GM23338 (cell line): ENCODE data around the gene YBX3. TPM values are rescaled to one million over a fixed set of nuclear protein-coding genes. Genes with fewer than 3 reads are reported as not detected.

ENCODE experiments used
- ATAC-seq: fragments of 200-7000 bp; cut with Tn5 transposase; 3 replicates; pipeline ENCODE4 v1.9.1; 2020
- DNase-seq: peaks from one replicate; pipeline ENCODE4 v3.0.0-alpha.2; 2015; ENCODE audit warnings: low spot score
- H2AFZ ChIP-seq: fragments of 200-600 bp; sonication (generic); 2 replicates; pipeline ENCODE4 v1.8.0; 2016; ENCODE audit warnings: antibody characterized with exemption, mild to moderate bottlenecking, moderate library complexity
- H3F3A ChIP-seq: fragments of 200-600 bp; sonication (generic); replicated peaks from 2 replicates; pipeline ENCODE4 v1.8.0; 2017; ENCODE audit warnings: antibody characterized with exemption, mixed run types, low read depth
- H3K27ac ChIP-seq: fragments of 200-600 bp; sonication (generic); 2 replicates; pipeline ENCODE4 v1.6.1; 2016; ENCODE audit warnings: low read depth
- H3K27me3 ChIP-seq: fragments of 200-600 bp; sonication (generic); 2 replicates; pipeline ENCODE4 v1.8.0; 2016; ENCODE audit warnings: mild to moderate bottlenecking, mixed run types, moderate library complexity; ENCODE audit not compliant: insufficient read depth
- H3K36me3 ChIP-seq: fragments of 200-600 bp; sonication (generic); 2 replicates; pipeline ENCODE4 v1.8.0; 2016; ENCODE audit warnings: mild to moderate bottlenecking; ENCODE audit not compliant: insufficient read depth
- H3K4me1 ChIP-seq: fragments of 200-600 bp; sonication (generic); 2 replicates; pipeline ENCODE4 v1.8.0; 2016; ENCODE audit warnings: mild to moderate bottlenecking, moderate library complexity; ENCODE audit not compliant: insufficient read depth
- H3K4me2 ChIP-seq: fragments of 200-600 bp; sonication (generic); 2 replicates; pipeline ENCODE4 v1.7.1; 2017; ENCODE audit warnings: mixed run types
- H3K4me3 ChIP-seq: fragments of 200-600 bp; sonication (generic); 2 replicates; pipeline ENCODE4 v1.6.1; 2016; ENCODE audit warnings: mixed run types
- H3K79me2 ChIP-seq: fragments of 200-600 bp; sonication (generic); replicated peaks from 2 replicates; pipeline ENCODE4 v1.8.0; 2017; ENCODE audit warnings: mild to moderate bottlenecking; ENCODE audit not compliant: insufficient read depth
- H3K9me2 ChIP-seq: fragments of 200-600 bp; sonication (generic); 2 replicates; pipeline ENCODE4 v1.8.0; 2017; ENCODE audit not compliant: insufficient read depth
- H4K20me1 ChIP-seq: fragments of 200-600 bp; sonication (generic); replicated peaks from 2 replicates; pipeline ENCODE4 v1.8.0; 2017; ENCODE audit warnings: mild to moderate bottlenecking; ENCODE audit not compliant: insufficient read depth
- H3K27ac Mint-ChIP-seq: 2 replicates; pipeline ENCODE4 v1.8.0; 2020; ENCODE audit warnings: inconsistent platforms, mild to moderate bottlenecking, moderate library complexity, mixed read lengths
- H3K27me3 Mint-ChIP-seq: 3 replicates; pipeline ENCODE4 v1.8.0; 2022; ENCODE audit warnings: low read depth, mild to moderate bottlenecking, moderate library complexity, mixed read lengths, inconsistent platforms; ENCODE audit not compliant: insufficient read depth, poor library complexity
- H3K36me3 Mint-ChIP-seq: 3 replicates; pipeline ENCODE4 v1.8.0; 2021; ENCODE audit warnings: low read depth, mild to moderate bottlenecking, inconsistent platforms, moderate library complexity, mixed read lengths
- H3K4me1 Mint-ChIP-seq: 3 replicates; pipeline ENCODE4 v1.8.0; 2020; ENCODE audit warnings: mild to moderate bottlenecking, inconsistent platforms, mixed read lengths
- H3K4me3 Mint-ChIP-seq: 3 replicates; pipeline ENCODE4 v1.8.0; 2021; ENCODE audit warnings: moderate library complexity, mild to moderate bottlenecking, inconsistent platforms, mixed read lengths
- H3K9me3 Mint-ChIP-seq: 3 replicates; pipeline ENCODE4 v1.8.0; 2020; ENCODE audit warnings: moderate library complexity, mild to moderate bottlenecking, inconsistent platforms, mixed read lengths
- CREB1 ChIP-seq: fragments of 250-450 bp; sonication (Bioruptor Pico); IDR thresholded peaks from 2 replicates; pipeline ENCODE4 v1.5.0; 2020; ENCODE audit warnings: low read depth, mild to moderate bottlenecking, moderate library complexity
- EZH2 ChIP-seq: fragments of 200-600 bp; sonication (generic); IDR thresholded peaks from one replicate; pipeline ENCODE4 v1.8.0; 2017; ENCODE audit warnings: antibody characterized with exemption, mild to moderate bottlenecking, low read depth; ENCODE audit not compliant: unreplicated experiment
- EZH2phosphoT487 ChIP-seq: fragments of 200-600 bp; sonication (generic); IDR thresholded peaks from one replicate; pipeline ENCODE4 v1.8.1; 2018; ENCODE audit warnings: antibody characterized with exemption; ENCODE audit not compliant: unreplicated experiment
- JUNB ChIP-seq: IDR thresholded peaks from one replicate; pipeline ENCODE4 v1.6.1; 2016; ENCODE audit warnings: antibody characterized with exemption; ENCODE audit not compliant: unreplicated experiment
- NANOG ChIP-seq: IDR thresholded peaks from 2 replicates; pipeline ENCODE4 v1.6.1; 2016; ENCODE audit warnings: antibody characterized with exemption, borderline replicate concordance
- POLR2AphosphoS5 ChIP-seq: IDR thresholded peaks from 2 replicates; pipeline ENCODE4 v1.6.1; 2016; ENCODE audit warnings: antibody characterized with exemption, low read depth
- STAT1 ChIP-seq: IDR thresholded peaks from one replicate; pipeline ENCODE4 v1.6.1; 2016; ENCODE audit warnings: antibody characterized with exemption; ENCODE audit not compliant: unreplicated experiment
- ZNF114 ChIP-seq: fragments of 250-450 bp; sonication (Bioruptor Pico); IDR thresholded peaks from 2 replicates; pipeline ENCODE4 v1.5.0; 2020; ENCODE audit warnings: mild to moderate bottlenecking, moderate library complexity
- ZNF331 ChIP-seq: fragments of 250-450 bp; sonication (Bioruptor Pico); IDR thresholded peaks from 2 replicates; pipeline ENCODE4 v1.5.0; 2020; ENCODE audit warnings: low read depth, mild to moderate bottlenecking, moderate library complexity
- polyA plus RNA-seq: library from polyadenylated mRNA; unstranded; fragments of >200 nt; fragmentation: Nextera tagmentation; extraction: Ambion mirVana; gene quantifications from 2 replicates; pipeline ENCODE4 v1.2.1, GENCODE V29; 2016
- total RNA-seq: library from RNA; depleted of rRNA; stranded (reverse); fragments of >200 nt; shearing (Covaris generic); gene quantifications from 2 replicates; pipeline ENCODE4 v1.2.3, GENCODE V29; 2014
- TF ChIP-seq, protein P1 (sequence below), 2 experiments: fragments of 200-600 bp in 1 of 2; sonication (generic) in 1 of 2; conservative IDR thresholded peaks; 2 replicates each; pipeline versions ENCODE4 v1.5.1 to v1.6.1; 2016 to 2017; ENCODE audit warnings: antibody characterized with exemption in 2 of 2, low read depth in 2 of 2, mild to moderate bottlenecking in 2 of 2, moderate library complexity in 1 of 2
- TF ChIP-seq, protein P2 (sequence below): IDR thresholded peaks from one replicate; pipeline ENCODE4 v1.6.1; 2018; ENCODE audit warnings: antibody characterized with exemption; ENCODE audit not compliant: unreplicated experiment
- TF ChIP-seq, protein P3 (sequence below): IDR thresholded peaks from 2 replicates; pipeline ENCODE4 v1.6.1; 2016; ENCODE audit warnings: antibody characterized with exemption
- TF ChIP-seq, protein P4 (sequence below): fragments of 250-450 bp; sonication (Bioruptor Pico); IDR thresholded peaks from 2 replicates; pipeline ENCODE4 v1.5.0; 2020; ENCODE audit warnings: mild to moderate bottlenecking, moderate library complexity

The YBX3 gene
- total and polyA plus RNA-seq, 2 experiments from 2014 or later: 179 to 450 TPM

DNA sequence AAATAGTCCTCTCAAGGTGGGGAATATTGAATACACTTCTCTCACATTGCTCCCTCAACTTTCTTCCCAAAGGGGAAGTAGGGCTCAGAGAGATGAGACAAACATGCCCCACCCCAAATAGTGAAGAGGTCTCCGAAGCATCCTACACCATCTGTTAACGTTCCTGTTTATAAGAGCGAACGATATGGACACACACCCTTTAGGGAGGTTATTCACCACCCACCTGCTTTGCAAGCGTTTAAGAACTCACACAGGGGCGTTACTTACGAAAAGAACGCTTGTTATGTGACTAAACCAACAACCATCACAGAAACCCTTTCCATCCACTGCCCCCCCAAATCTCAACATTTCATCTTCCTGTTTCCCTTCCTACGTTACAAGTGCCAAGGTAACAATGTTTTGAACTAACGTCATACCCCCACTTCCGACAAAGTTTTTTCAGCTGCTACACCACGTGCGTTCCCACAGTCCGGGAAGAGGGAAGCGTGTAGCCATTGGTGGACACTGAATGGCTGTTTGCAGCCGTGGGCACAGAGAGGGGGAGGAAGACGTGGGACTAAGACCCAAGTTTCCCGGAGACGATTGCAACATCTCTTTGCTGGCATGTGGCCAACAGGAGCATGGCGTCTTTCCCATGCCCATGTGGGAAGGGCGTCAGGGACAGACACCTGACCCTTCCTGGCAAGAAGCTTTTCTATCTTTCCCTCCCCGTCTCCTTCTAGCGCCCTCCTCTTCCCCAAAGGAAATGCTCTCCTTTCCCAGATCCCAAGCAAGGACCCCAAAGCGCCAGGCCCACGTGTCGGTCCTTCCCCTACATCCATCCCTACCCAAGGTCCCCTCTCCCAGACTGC lies 1.2 kb downstream of the YBX3 start:
- ATAC-seq: peak; percentile 37
- H3K4me3 ChIP-seq: peak overlapping the region; percentile 83
- H4K20me1 ChIP-seq: 0 out of 2 replicates have a peak, but pooled peaks cover 9% of the 10 kb centered on the region
- TF ChIP-seq, protein P1, sequence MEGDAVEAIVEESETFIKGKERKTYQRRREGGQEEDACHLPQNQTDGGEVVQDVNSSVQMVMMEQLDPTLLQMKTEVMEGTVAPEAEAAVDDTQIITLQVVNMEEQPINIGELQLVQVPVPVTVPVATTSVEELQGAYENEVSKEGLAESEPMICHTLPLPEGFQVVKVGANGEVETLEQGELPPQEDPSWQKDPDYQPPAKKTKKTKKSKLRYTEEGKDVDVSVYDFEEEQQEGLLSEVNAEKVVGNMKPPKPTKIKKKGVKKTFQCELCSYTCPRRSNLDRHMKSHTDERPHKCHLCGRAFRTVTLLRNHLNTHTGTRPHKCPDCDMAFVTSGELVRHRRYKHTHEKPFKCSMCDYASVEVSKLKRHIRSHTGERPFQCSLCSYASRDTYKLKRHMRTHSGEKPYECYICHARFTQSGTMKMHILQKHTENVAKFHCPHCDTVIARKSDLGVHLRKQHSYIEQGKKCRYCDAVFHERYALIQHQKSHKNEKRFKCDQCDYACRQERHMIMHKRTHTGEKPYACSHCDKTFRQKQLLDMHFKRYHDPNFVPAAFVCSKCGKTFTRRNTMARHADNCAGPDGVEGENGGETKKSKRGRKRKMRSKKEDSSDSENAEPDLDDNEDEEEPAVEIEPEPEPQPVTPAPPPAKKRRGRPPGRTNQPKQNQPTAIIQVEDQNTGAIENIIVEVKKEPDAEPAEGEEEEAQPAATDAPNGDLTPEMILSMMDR (conservative IDR thresholded peaks at IDR 0.05; ENCODE audit: low read depth in 2 of 2): 0 out of 4 replicates have a peak, but pooled peaks of 1 of the 2 experiments have one; percentile 0
- TF ChIP-seq, protein P2, sequence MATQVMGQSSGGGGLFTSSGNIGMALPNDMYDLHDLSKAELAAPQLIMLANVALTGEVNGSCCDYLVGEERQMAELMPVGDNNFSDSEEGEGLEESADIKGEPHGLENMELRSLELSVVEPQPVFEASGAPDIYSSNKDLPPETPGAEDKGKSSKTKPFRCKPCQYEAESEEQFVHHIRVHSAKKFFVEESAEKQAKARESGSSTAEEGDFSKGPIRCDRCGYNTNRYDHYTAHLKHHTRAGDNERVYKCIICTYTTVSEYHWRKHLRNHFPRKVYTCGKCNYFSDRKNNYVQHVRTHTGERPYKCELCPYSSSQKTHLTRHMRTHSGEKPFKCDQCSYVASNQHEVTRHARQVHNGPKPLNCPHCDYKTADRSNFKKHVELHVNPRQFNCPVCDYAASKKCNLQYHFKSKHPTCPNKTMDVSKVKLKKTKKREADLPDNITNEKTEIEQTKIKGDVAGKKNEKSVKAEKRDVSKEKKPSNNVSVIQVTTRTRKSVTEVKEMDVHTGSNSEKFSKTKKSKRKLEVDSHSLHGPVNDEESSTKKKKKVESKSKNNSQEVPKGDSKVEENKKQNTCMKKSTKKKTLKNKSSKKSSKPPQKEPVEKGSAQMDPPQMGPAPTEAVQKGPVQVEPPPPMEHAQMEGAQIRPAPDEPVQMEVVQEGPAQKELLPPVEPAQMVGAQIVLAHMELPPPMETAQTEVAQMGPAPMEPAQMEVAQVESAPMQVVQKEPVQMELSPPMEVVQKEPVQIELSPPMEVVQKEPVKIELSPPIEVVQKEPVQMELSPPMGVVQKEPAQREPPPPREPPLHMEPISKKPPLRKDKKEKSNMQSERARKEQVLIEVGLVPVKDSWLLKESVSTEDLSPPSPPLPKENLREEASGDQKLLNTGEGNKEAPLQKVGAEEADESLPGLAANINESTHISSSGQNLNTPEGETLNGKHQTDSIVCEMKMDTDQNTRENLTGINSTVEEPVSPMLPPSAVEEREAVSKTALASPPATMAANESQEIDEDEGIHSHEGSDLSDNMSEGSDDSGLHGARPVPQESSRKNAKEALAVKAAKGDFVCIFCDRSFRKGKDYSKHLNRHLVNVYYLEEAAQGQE: peak; percentile 11
- peak; percentile 48 for TF ChIP-seq CREB1 (CRISPR knock-in tag)
- TF ChIP-seq, protein P3, sequence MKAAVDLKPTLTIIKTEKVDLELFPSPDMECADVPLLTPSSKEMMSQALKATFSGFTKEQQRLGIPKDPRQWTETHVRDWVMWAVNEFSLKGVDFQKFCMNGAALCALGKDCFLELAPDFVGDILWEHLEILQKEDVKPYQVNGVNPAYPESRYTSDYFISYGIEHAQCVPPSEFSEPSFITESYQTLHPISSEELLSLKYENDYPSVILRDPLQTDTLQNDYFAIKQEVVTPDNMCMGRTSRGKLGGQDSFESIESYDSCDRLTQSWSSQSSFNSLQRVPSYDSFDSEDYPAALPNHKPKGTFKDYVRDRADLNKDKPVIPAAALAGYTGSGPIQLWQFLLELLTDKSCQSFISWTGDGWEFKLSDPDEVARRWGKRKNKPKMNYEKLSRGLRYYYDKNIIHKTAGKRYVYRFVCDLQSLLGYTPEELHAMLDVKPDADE: no peak
- no peak for TF ChIP-seq STAT1
- no peak for TF ChIP-seq ZNF331 (CRISPR knock-in tag)
- no peak for TF ChIP-seq ZNF114 (CRISPR knock-in tag)
- TF ChIP-seq EZH2: no peak
- no peak for TF ChIP-seq JUNB
- TF ChIP-seq EZH2phosphoT487: no peak
- no peak for TF ChIP-seq NANOG
- TF ChIP-seq, protein P4, sequence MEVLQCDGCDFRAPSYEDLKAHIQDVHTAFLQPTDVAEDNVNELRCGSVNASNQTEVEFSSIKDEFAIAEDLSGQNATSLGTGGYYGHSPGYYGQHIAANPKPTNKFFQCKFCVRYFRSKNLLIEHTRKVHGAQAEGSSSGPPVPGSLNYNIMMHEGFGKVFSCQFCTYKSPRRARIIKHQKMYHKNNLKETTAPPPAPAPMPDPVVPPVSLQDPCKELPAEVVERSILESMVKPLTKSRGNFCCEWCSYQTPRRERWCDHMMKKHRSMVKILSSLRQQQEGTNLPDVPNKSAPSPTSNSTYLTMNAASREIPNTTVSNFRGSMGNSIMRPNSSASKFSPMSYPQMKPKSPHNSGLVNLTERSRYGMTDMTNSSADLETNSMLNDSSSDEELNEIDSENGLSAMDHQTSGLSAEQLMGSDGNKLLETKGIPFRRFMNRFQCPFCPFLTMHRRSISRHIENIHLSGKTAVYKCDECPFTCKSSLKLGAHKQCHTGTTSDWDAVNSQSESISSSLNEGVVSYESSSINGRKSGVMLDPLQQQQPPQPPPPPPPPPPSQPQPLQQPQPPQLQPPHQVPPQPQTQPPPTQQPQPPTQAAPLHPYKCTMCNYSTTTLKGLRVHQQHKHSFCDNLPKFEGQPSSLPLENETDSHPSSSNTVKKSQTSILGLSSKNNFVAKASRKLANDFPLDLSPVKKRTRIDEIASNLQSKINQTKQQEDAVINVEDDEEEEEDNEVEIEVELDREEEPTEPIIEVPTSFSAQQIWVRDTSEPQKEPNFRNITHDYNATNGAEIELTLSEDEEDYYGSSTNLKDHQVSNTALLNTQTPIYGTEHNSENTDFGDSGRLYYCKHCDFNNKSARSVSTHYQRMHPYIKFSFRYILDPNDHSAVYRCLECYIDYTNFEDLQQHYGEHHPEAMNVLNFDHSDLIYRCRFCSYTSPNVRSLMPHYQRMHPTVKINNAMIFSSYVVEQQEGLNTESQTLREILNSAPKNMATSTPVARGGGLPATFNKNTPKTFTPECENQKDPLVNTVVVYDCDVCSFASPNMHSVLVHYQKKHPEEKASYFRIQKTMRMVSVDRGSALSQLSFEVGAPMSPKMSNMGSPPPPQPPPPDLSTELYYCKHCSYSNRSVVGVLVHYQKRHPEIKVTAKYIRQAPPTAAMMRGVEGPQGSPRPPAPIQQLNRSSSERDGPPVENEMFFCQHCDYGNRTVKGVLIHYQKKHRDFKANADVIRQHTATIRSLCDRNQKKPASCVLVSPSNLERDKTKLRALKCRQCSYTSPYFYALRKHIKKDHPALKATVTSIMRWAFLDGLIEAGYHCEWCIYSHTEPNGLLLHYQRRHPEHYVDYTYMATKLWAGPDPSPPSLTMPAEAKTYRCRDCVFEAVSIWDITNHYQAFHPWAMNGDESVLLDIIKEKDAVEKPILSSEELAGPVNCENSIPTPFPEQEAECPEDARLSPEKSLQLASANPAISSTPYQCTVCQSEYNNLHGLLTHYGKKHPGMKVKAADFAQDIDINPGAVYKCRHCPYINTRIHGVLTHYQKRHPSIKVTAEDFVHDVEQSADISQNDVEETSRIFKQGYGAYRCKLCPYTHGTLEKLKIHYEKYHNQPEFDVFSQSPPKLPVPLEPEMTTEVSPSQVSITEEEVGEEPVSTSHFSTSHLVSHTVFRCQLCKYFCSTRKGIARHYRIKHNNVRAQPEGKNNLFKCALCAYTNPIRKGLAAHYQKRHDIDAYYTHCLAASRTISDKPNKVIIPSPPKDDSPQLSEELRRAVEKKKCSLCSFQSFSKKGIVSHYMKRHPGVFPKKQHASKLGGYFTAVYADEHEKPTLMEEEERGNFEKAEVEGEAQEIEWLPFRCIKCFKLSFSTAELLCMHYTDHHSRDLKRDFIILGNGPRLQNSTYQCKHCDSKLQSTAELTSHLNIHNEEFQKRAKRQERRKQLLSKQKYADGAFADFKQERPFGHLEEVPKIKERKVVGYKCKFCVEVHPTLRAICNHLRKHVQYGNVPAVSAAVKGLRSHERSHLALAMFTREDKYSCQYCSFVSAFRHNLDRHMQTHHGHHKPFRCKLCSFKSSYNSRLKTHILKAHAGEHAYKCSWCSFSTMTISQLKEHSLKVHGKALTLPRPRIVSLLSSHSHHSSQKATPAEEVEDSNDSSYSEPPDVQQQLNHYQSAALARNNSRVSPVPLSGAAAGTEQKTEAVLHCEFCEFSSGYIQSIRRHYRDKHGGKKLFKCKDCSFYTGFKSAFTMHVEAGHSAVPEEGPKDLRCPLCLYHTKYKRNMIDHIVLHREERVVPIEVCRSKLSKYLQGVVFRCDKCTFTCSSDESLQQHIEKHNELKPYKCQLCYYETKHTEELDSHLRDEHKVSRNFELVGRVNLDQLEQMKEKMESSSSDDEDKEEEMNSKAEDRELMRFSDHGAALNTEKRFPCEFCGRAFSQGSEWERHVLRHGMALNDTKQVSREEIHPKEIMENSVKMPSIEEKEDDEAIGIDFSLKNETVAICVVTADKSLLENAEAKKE (CRISPR knock-in tag): no peak
- TF ChIP-seq POLR2AphosphoS5: peak; percentile 11; the same call in 1 of the 2 replicates
- peak; percentile 70 for DNase-seq
- H3K27me3 ChIP-seq: peaks cover 15% of the 10 kb centered on the region
- no peaks in the 10 kb centered on the region for H3F3A ChIP-seq
- H2AFZ ChIP-seq: peak overlapping the region; percentile 15; the same call in 1 of the 2 replicates
- H3K27me3 Mint-ChIP-seq: peaks cover 7% of the 10 kb centered on the region
- peak overlapping the region; percentile 80 for H3K27ac ChIP-seq
- peaks cover 53% of the 10 kb centered on the region for H3K4me1 ChIP-seq
- H3K9me3 Mint-ChIP-seq: no peaks in the 10 kb centered on the region; the same call in 1 of the 3 replicates
- H3K36me3 Mint-ChIP-seq: peaks cover 13% of the 10 kb centered on the region
- H3K9me2 ChIP-seq: no peaks in the 10 kb centered on the region
- H3K4me3 Mint-ChIP-seq: peak overlapping the region; percentile 97
- H3K4me1 Mint-ChIP-seq: peaks cover 46% of the 10 kb centered on the region
- H3K4me2 ChIP-seq: peak overlapping the region; percentile 92
- H3K36me3 ChIP-seq: no peaks in the 10 kb centered on the region; the same call in 1 of the 2 replicates
- peak overlapping the region; percentile 94 for H3K27ac Mint-ChIP-seq
- peaks cover 58% of the 10 kb centered on the region for H3K79me2 ChIP-seq
